SK-N-MC (cell line): ENCODE results near the gene PARP6.

Experiments used
- EZH2 ChIP-seq: fragments of 200-600 bp; sonication (generic); IDR thresholded peaks from one replicate; pipeline ENCODE4 v1.6.1; 2017; ENCODE audit warnings: antibody characterized with exemption
- POLR2AphosphoS5 ChIP-seq: IDR thresholded peaks from 2 replicates; pipeline ENCODE4 v1.6.1; 2012; ENCODE audit warnings: mild to moderate bottlenecking, low read depth, low read length, borderline replicate concordance

GRCh38 chr15:72319985-72320671 is 47.8 kb upstream of the PARP6 start, which contains the start of gene CELF6:
- TF ChIP-seq EZH2, result no peak
- no peak for TF ChIP-seq POLR2AphosphoS5
